ENCODE measurements around the gene C1orf87. TPM values are rescaled to one million over a fixed set of nuclear protein-coding genes. Genes with fewer than 3 reads are reported as not detected.

The C1orf87 gene
- total RNA-seq, 1 experiment from 2014 or later: 0.33 TPM

- no peak overlapping the region for H3K4ac ChIP-seq (ENCODE audit: low read depth, low read length)
- H2BK15ac ChIP-seq (ENCODE audit: low read depth, low read length): no peak overlapping the region
- no peaks in the 10 kb centered on the region for H3K4me1 ChIP-seq (ENCODE audit: insufficient read depth, low read length)
- H3K9me3 Mint-ChIP-seq: no peaks in the 10 kb centered on the region
- no peaks in the 10 kb centered on the region for H3K9me3 ChIP-seq (ENCODE audit: control insufficient read depth, low read depth, low read length)
- H2BK12ac ChIP-seq (ENCODE audit: insufficient read length, low read depth, low read length): no peak overlapping the region
- no peak overlapping the region for H2AFZ ChIP-seq (ENCODE audit: low read length)
- H3K27ac Mint-ChIP-seq: peak overlapping the region in 1 of 3 experiments; percentile 63; a peak in 1 of 7 replicates
- H4K8ac ChIP-seq (replicated peaks; ENCODE audit: insufficient read length, low read depth, low read length): no peak overlapping the region
- H3K27ac ChIP-seq (ENCODE audit: insufficient read length, low read depth, low read length): no peak overlapping the region
- H3K9ac ChIP-seq (ENCODE audit: extremely low read depth, insufficient read length, low read length): no peak overlapping the region
- no peak overlapping the region for H2BK5ac ChIP-seq (ENCODE audit: insufficient read length, low read length)
- no peak overlapping the region for H3K56ac ChIP-seq (ENCODE audit: insufficient read length, low read depth, low read length)
- no peaks in the 10 kb centered on the region for H3K79me1 ChIP-seq (ENCODE audit: insufficient read depth, low read depth, low read length, poor library complexity, severe bottlenecking)
- WGBS (ENCODE audit: extremely low coverage, insufficient read length, low lambda C conversion rate): no CpG with 5 or more reads among the region's 9 CpGs
- H3K23me2 ChIP-seq (ENCODE audit: insufficient read length, low read depth, low read length, poor library complexity, severe bottlenecking): no peaks in the 10 kb centered on the region
- no peak overlapping the region for H3K4me2 ChIP-seq (ENCODE audit: insufficient read depth, insufficient read length, low read length)
- no peak overlapping the region for H3K23ac ChIP-seq (ENCODE audit: insufficient read length, low read depth, low read length)
- H2BK20ac ChIP-seq (ENCODE audit: low read depth, low read length, poor library complexity, severe bottlenecking): no peak overlapping the region
- no peaks in the 10 kb centered on the region for H3K27me3 ChIP-seq (ENCODE audit: insufficient read depth, low read length)
- TF ChIP-seq CTCF (conservative IDR thresholded peaks at IDR 0.05): no peak
- no peaks in the 10 kb centered on the region for H4K20me1 ChIP-seq (ENCODE audit: control insufficient read depth, insufficient read depth, insufficient read length)
- no peak overlapping the region for H3T11ph ChIP-seq (ENCODE audit: low read length)
- H3K14ac ChIP-seq (ENCODE audit: insufficient read depth, low read length): no peak overlapping the region
- H4K5ac ChIP-seq (ENCODE audit: insufficient read length, low read depth, low read length): no peak overlapping the region
- H2BK120ac ChIP-seq (ENCODE audit: low read depth, low read length, poor library complexity, severe bottlenecking): no peak overlapping the region
- no peaks in the 10 kb centered on the region for H3K27me3 Mint-ChIP-seq (ENCODE audit: low read depth)
- H3K4me1 Mint-ChIP-seq: peaks cover 0 to 5% of the 10 kb centered on the region in 2 experiments; a peak in 1 of 4 replicates
- H2AK5ac ChIP-seq (ENCODE audit: insufficient read length, low read length): no peak overlapping the region
- no peak for DNase-seq
- no peak overlapping the region for H3K4me3 Mint-ChIP-seq
- H3K79me2 ChIP-seq (ENCODE audit: insufficient read depth, low read length): no peaks in the 10 kb centered on the region
- no peaks in the 10 kb centered on the region for H3K36me3 Mint-ChIP-seq (ENCODE audit: insufficient read depth in 1 of 3, low read depth in 3 of 3)
- no peak overlapping the region for H3K18ac ChIP-seq (ENCODE audit: insufficient read length, low read depth, low read length)
- no peak overlapping the region for H4K91ac ChIP-seq (ENCODE audit: insufficient read length, low read depth, low read length)
Observed at GRCh38 chr1:59990470-59990869, 83.1 kb downstream of the C1orf87 start.
